AG09319 (cell line): ENCODE measurements around the gene KDM1B.

Experiments
- DNase-seq: peaks from one replicate; pipeline ENCODE4 v3.0.0-alpha.2; 2010; ENCODE audit warnings: low read depth; ENCODE audit errors: extremely low read depth
- CTCF ChIP-seq: IDR thresholded peaks from 2 replicates; pipeline ENCODE4 v1.5.1; 2011; ENCODE audit warnings: low read depth, mild to moderate bottlenecking, inconsistent platforms, low read length, moderate library complexity

The KDM1B gene

GRCh38 chr6:18245079-18245478 lies 89.9 kb downstream of the KDM1B start:
- no peak for DNase-seq
- TF ChIP-seq CTCF: no peak

- no peak for TF ChIP-seq CTCF
- DNase-seq: no peak
Observed at GRCh38 chr6:18245642-18246041, 90.4 kb downstream of the KDM1B start.

- TF ChIP-seq CTCF: no peak
- no peak for DNase-seq
Observed at GRCh38 chr6:18246205-18246604, 91.0 kb downstream of the KDM1B start.

- TF ChIP-seq CTCF: no peak
- no peak for DNase-seq
Observed at GRCh38 chr6:18247002-18247401, 91.8 kb downstream of the KDM1B start.

- no peak for DNase-seq
- TF ChIP-seq CTCF: no peak
Observed at GRCh38 chr6:18248698-18249097, 93.5 kb downstream of the KDM1B start.

GRCh38 chr6:18249271-18249670 lies 94.0 kb downstream of the KDM1B start:
- no peak for DNase-seq
- no peak for TF ChIP-seq CTCF

- no peak for TF ChIP-seq CTCF
- no peak for DNase-seq
Observed at GRCh38 chr6:18253635-18254034, 98.4 kb downstream of the KDM1B start.
